ENCODE results near the gene ERMP1. TPM values are rescaled to one million over a fixed set of nuclear protein-coding genes. Genes with fewer than 3 reads are reported as not detected.

Gene ERMP1
- total and polyA plus RNA-seq, 10 of the 15 experiments (the other 5 are each of a cell fraction or from before 2014, with no cell fraction given): 2.4 to 42.1 (median 8.1) TPM

DNA sequence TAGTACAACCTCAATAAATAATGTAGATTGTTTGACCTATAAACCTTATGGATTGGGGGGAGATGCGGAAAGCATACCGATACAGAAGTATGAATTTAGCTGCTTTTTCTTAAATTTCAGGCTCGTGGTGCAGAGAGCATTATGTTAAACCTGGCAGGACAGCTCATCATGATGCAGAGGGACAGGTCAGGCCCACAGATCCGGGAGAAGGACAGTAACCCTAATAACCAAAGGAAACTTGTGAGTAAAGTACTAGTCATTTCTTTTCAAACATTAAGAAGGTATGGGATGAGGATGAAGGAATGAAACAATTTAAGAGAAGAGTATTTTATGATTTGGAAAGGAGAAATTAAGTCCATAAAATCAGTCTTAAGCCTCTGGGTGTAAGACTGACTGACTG is 70.5 kb downstream of the ERMP1 start:
- CTCF ChIA-PET: interaction anchor here (0.9 to 2.5 kb wide), 3 partner anchors 8 to 11 kb away, joined by 3 to 24 read pairs (median 6); no protein-coding TSS in a partner anchor
- no peaks in the 10 kb centered on the region; the same call in 2 of the 3 replicates for H3K9me3 ChIP-seq (replicated peaks; ENCODE audit: control insufficient read depth, insufficient read depth, low read length)
- H3K4me3 ChIP-seq: no peak overlapping the region
- no peak for DNase-seq (ENCODE audit: low read depth, low spot score)
- H3K36me3 ChIP-seq (ENCODE audit: control insufficient read depth in 2 of 2, insufficient read depth in 2 of 2, low read length in 1 of 2): peaks cover 7 to 38% of the 10 kb centered on the region in 2 experiments
- H2AFZ ChIP-seq (ENCODE audit: control insufficient read depth, low read depth, low read length): no peak overlapping the region
- no peaks in the 10 kb centered on the region for H4K20me1 ChIP-seq (ENCODE audit: control insufficient read depth, insufficient read depth)
- TF ChIP-seq POLR2A (IDR thresholded peaks at IDR 0.05; ENCODE audit: low read depth, low read length) (no peak), MTA2 (IDR thresholded peaks at IDR 0.05; ENCODE audit: low read depth) (no peak), FOS (IDR thresholded peaks at IDR 0.05; ENCODE audit: borderline replicate concordance, extremely low read depth, insufficient read length) (no peak), JUND (IDR thresholded peaks at IDR 0.05; ENCODE audit: low read depth, low read length) (no peak), HDAC6 (IDR thresholded peaks at IDR 0.05; ENCODE audit: unreplicated experiment) (no peak), ZNF622 (IDR thresholded peaks at IDR 0.05) (no peak), GATAD2B (conservative IDR thresholded peaks at IDR 0.05; ENCODE audit: low read depth) (no peak), SREBF2 (IDR thresholded peaks at IDR 0.05; ENCODE audit: low read length) (no peak)
- TF ChIP-seq, protein P1, sequence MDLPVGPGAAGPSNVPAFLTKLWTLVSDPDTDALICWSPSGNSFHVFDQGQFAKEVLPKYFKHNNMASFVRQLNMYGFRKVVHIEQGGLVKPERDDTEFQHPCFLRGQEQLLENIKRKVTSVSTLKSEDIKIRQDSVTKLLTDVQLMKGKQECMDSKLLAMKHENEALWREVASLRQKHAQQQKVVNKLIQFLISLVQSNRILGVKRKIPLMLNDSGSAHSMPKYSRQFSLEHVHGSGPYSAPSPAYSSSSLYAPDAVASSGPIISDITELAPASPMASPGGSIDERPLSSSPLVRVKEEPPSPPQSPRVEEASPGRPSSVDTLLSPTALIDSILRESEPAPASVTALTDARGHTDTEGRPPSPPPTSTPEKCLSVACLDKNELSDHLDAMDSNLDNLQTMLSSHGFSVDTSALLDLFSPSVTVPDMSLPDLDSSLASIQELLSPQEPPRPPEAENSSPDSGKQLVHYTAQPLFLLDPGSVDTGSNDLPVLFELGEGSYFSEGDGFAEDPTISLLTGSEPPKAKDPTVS (IDR thresholded peaks at IDR 0.05; ENCODE audit: low read depth, low read length): no peak
- TF ChIP-seq, protein P2, sequence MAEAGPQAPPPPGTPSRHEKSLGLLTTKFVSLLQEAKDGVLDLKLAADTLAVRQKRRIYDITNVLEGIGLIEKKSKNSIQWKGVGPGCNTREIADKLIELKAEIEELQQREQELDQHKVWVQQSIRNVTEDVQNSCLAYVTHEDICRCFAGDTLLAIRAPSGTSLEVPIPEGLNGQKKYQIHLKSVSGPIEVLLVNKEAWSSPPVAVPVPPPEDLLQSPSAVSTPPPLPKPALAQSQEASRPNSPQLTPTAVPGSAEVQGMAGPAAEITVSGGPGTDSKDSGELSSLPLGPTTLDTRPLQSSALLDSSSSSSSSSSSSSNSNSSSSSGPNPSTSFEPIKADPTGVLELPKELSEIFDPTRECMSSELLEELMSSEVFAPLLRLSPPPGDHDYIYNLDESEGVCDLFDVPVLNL (IDR thresholded peaks at IDR 0.05; ENCODE audit: low read depth, low read length): no peak
- TF ChIP-seq, protein P3, sequence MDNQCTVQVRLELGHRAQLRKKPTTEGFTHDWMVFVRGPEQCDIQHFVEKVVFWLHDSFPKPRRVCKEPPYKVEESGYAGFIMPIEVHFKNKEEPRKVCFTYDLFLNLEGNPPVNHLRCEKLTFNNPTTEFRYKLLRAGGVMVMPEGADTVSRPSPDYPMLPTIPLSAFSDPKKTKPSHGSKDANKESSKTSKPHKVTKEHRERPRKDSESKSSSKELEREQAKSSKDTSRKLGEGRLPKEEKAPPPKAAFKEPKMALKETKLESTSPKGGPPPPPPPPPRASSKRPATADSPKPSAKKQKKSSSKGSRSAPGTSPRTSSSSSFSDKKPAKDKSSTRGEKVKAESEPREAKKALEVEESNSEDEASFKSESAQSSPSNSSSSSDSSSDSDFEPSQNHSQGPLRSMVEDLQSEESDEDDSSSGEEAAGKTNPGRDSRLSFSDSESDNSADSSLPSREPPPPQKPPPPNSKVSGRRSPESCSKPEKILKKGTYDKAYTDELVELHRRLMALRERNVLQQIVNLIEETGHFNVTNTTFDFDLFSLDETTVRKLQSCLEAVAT (IDR thresholded peaks at IDR 0.05): no peak
- SMC1A ChIA-PET (ENCODE audit: uncharacterized antibody, unreplicated experiment): interaction anchor here (1.2 to 2.9 kb wide), 4 partner anchors 8 to 27 kb away, joined by 4 to 20 read pairs (median 4); no protein-coding TSS in a partner anchor
- POLR2A ChIA-PET: interaction anchor here (0.6 to 0.8 kb wide), 2 partner anchors 12 to 1289 kb away, joined by 6 to 8 read pairs; no protein-coding TSS in a partner anchor
- H3K27ac ChIP-seq (ENCODE audit: control insufficient read depth, insufficient read depth): no peak overlapping the region
- in situ Hi-C loops (cut with MboI): no loop called here
- no peaks in the 10 kb centered on the region for H3K79me2 ChIP-seq (ENCODE audit: control insufficient read depth, insufficient read depth, low read length)
- H3K4me1 ChIP-seq (ENCODE audit: control insufficient read depth, insufficient read depth, low read length): peaks cover 17% of the 10 kb centered on the region
- no TSS peak for BruUV-seq (replicated peaks)
- 95% methylated on average over 4 of the region's 4 CpGs for WGBS (ENCODE audit: insufficient coverage, insufficient replicate concordance, low lambda C conversion rate, missing lambda C conversion rate)
- H3K4me2 ChIP-seq (ENCODE audit: control insufficient read depth, insufficient read depth): no peak overlapping the region
- no peak for FAIRE-seq
- intact Hi-C loops (cut with micrococcal nuclease; ENCODE audit: unreplicated experiment): no loop called here
- no peaks in the 10 kb centered on the region for H3K27me3 ChIP-seq (replicated peaks in 1 of 2; ENCODE audit: control insufficient read depth in 2 of 2, insufficient read depth in 2 of 2, low read length in 1 of 2)
- RAD21 ChIA-PET (ENCODE audit: unreplicated experiment): interaction anchor here (1.0 kb wide), 1 partner anchor 168 kb away, joined by 3 read pairs; no protein-coding TSS in a partner anchor
- ATAC-seq: no peak
- no peak overlapping the region for H3K9ac ChIP-seq (ENCODE audit: control insufficient read depth, insufficient read depth, low read length)

Data from GM12878 (cell line).